ENCODE measurements around the gene CSF1R. TPM values are rescaled to one million over a fixed set of nuclear protein-coding genes. Genes with fewer than 3 reads are reported as not detected.

Gene CSF1R
- total and polyA plus RNA-seq, 2 of the 8 experiments (the other 6 are each of a cell fraction or from before 2014, with no cell fraction given) = 0.12 TPM; not detected in 1

- Histone ChIP-seq H3K14ac (ENCODE audit: insufficient read length) (no peak overlapping the region), H2BK120ac (replicated peaks; ENCODE audit: low read depth, low read length) (no peak overlapping the region), H3K23ac (ENCODE audit: insufficient read length) (no peak overlapping the region), H2AFZ (ENCODE audit: low read length) (no peak overlapping the region), H3K9me3 (ENCODE audit: insufficient read depth in 2 of 2, low read depth in 1 of 2, low read length in 1 of 2) (no peaks in the 10 kb centered on the region), H2AK5ac (ENCODE audit: low read depth, low read length) (no peak overlapping the region), H3K4me2 (ENCODE audit: insufficient read depth in 1 of 2, low read depth in 2 of 2, low read length in 2 of 2) (no peak overlapping the region), H3K4me1 (replicated peaks in 1 of 4; ENCODE audit: control insufficient read depth in 3 of 4, insufficient read depth in 4 of 4, low read length in 3 of 4) (no peaks in the 10 kb centered on the region), H3K4ac (replicated peaks; ENCODE audit: insufficient read length, low read depth, low read length) (no peak overlapping the region), H4K91ac (replicated peaks; ENCODE audit: insufficient read length, low read length) (no peak overlapping the region), H3K27ac (ENCODE audit: low read depth, low read length) (no peak overlapping the region), H3K79me1 (ENCODE audit: low read depth, low read length) (no peaks in the 10 kb centered on the region), H3K79me2 (ENCODE audit: control insufficient read depth in 1 of 2, insufficient read depth in 2 of 2, low read length in 2 of 2) (no peaks in the 10 kb centered on the region), H3K27me3 (replicated peaks in 1 of 4; ENCODE audit: control insufficient read depth in 3 of 4, extremely low read depth in 1 of 4, insufficient read depth in 3 of 4, low read length in 3 of 4) (no peaks in the 10 kb centered on the region), H3K4me3 (ENCODE audit: extremely low read depth in 1 of 4, insufficient read depth in 2 of 4, low read depth in 3 of 4, low read length in 4 of 4) (no peak overlapping the region), H3K9ac (replicated peaks in 1 of 4; ENCODE audit: extremely low read depth in 1 of 4, low read depth in 3 of 4, low read length in 3 of 4) (no peak overlapping the region), H4K20me1 (replicated peaks in 1 of 2; ENCODE audit: control insufficient read depth in 1 of 2, insufficient read depth in 2 of 2, low read length in 2 of 2) (peaks cover 0 to 4% of the 10 kb centered on the region in 2 experiments), H4K8ac (ENCODE audit: extremely low read depth, insufficient read depth, low read length) (no peak overlapping the region), H2BK20ac (ENCODE audit: low read length) (no peak overlapping the region), H3K23me2 (ENCODE audit: low read depth, low read length) (no peaks in the 10 kb centered on the region), H2BK12ac (ENCODE audit: low read depth, low read length) (no peak overlapping the region), H3K36me3 (ENCODE audit: control insufficient read depth in 2 of 4, insufficient read depth in 4 of 4, low read length in 3 of 4) (peaks cover 18 to 79% (median 62%) of the 10 kb centered on the region in 4 experiments), H2BK5ac (ENCODE audit: low read depth, low read length) (no peak overlapping the region), H3K18ac (ENCODE audit: extremely low read depth, low read length) (no peak overlapping the region), H2BK15ac (ENCODE audit: low read length) (no peak overlapping the region), H4K5ac (ENCODE audit: insufficient read length, low read depth, low read length) (no peak overlapping the region), H3K56ac (replicated peaks; ENCODE audit: insufficient read length, low read depth, low read length) (no peak overlapping the region)
- DNase-seq (ENCODE audit: low read depth in 1 of 2, low spot score in 2 of 2) (no peak), FAIRE-seq (no peak)
- ChIA-PET POLR2A (ENCODE audit: partially characterized antibody) (no interaction called here), CTCF (ENCODE audit: partially characterized antibody) (interaction anchor here (1.0 to 2.5 kb wide), 4 partner anchors 11 to 32 kb away, joined by 4 to 10 read pairs (median 6); no protein-coding TSS in a partner anchor)
- WGBS, 2 experiments (ENCODE audit: extremely low coverage in 1 of 2, insufficient coverage in 1 of 2, insufficient read length in 1 of 2, insufficient replicate concordance in 2 of 2, low coverage in 1 of 2, low lambda C conversion rate in 2 of 2, missing lambda C conversion rate in 1 of 2) = 88% methylated on average over 4 of the region's 4 CpGs; no CpG with 5 or more reads in 1 of the 2 experiments
- TF ChIP-seq SIN3A (conservative IDR thresholded peaks at IDR 0.05 in 1 of 2, IDR thresholded peaks at IDR 0.05 in 1 of 2; ENCODE audit: low read depth in 1 of 2, low read length in 2 of 2) = no peak
- no peak for TF ChIP-seq CHD2 (IDR thresholded peaks at IDR 0.05; ENCODE audit: low read length)
- no peak for TF ChIP-seq SAP30 (IDR thresholded peaks at IDR 0.05; ENCODE audit: insufficient read depth, insufficient replicate concordance, low read length)
- TF ChIP-seq CTCF (IDR thresholded peaks at IDR 0.05; ENCODE audit: control extremely low read depth in 1 of 3, insufficient read depth in 1 of 3, low read depth in 1 of 3, low read length in 3 of 3) = no peak
- TF ChIP-seq TBP (IDR thresholded peaks at IDR 0.05; ENCODE audit: low read depth, low read length) = no peak
- TF ChIP-seq PHF8 (conservative IDR thresholded peaks at IDR 0.05; ENCODE audit: low read depth, low read length) = no peak
- TF ChIP-seq FOSL1 (IDR thresholded peaks at IDR 0.05; ENCODE audit: insufficient read depth, low read depth, low read length) = no peak
- TF ChIP-seq POLR2AphosphoS5 (IDR thresholded peaks at IDR 0.05; ENCODE audit: low read depth, low read length) = no peak
- TF ChIP-seq RNF2 (IDR thresholded peaks at IDR 0.05; ENCODE audit: borderline replicate concordance, low read depth, low read length, missing control alignments, poor library complexity, severe bottlenecking) = no peak
These were observed 51.7 kb downstream of the CSF1R start for GRCh38 chr5:150034662-150035061.
